Trophoblast cell (in vitro differentiated cells and primary cell): Measurements from ENCODE around the gene B3GNT4.
A peak's percentile ranks its signal among the peaks of the same experiment; 100 is the strongest.
"Not testable (repeated sequence)": the region's sequence is repeated elsewhere in the genome, so short reads cannot be mapped to it uniquely, and the experiment has no call there.

ENCODE experiments used
- DNase-seq, 2 donors: peaks; one replicate each; pipeline ENCODE4 v3.0.0-alpha.2; 2016
- H2AFZ ChIP-seq: 2 replicates; pipeline ENCODE4 v1.6.1; 2013; ENCODE audit warnings: low read length, moderate library complexity, mild to moderate bottlenecking; ENCODE audit not compliant: insufficient read depth, poor library complexity
- H2AK5ac ChIP-seq: 2 replicates; pipeline ENCODE4 v1.6.1; 2013; ENCODE audit warnings: mild to moderate bottlenecking, low read length
- H2BK120ac ChIP-seq: 2 replicates; pipeline ENCODE4 v1.6.1; 2013; ENCODE audit warnings: low read length, mild to moderate bottlenecking, moderate library complexity; ENCODE audit not compliant: insufficient read depth, poor library complexity
- H2BK12ac ChIP-seq: 2 replicates; pipeline ENCODE4 v1.6.1; 2013; ENCODE audit warnings: mild to moderate bottlenecking, low read length, moderate library complexity
- H2BK5ac ChIP-seq: 2 replicates; pipeline ENCODE4 v1.6.1; 2013; ENCODE audit warnings: low read length, low read depth, moderate library complexity, mild to moderate bottlenecking; ENCODE audit not compliant: poor library complexity
- H3K14ac ChIP-seq: 2 replicates; pipeline ENCODE4 v1.6.1; 2013; ENCODE audit warnings: mild to moderate bottlenecking, low read length
- H3K18ac ChIP-seq: 2 replicates; pipeline ENCODE4 v1.6.1; 2013; ENCODE audit warnings: mild to moderate bottlenecking, low read length
- H3K23ac ChIP-seq: 2 replicates; pipeline ENCODE4 v1.6.1; 2013; ENCODE audit warnings: low read length
- H3K27ac ChIP-seq: 2 replicates; pipeline ENCODE4 v1.5.1; 2013; ENCODE audit warnings: low read depth, mild to moderate bottlenecking, inconsistent platforms, low read length, moderate library complexity
- H3K27me3 ChIP-seq: 2 replicates; pipeline ENCODE4 v1.6.1; 2013; ENCODE audit warnings: inconsistent platforms, mild to moderate bottlenecking, low read length, moderate library complexity; ENCODE audit not compliant: insufficient read depth
- H3K36me3 ChIP-seq, 2 experiments: 1 replicate in 1 of 2; 2 replicates in 1 of 2; pipeline ENCODE4 v1.6.1; 2013; ENCODE audit warnings: low read length in 2 of 2, mild to moderate bottlenecking in 2 of 2, moderate library complexity in 1 of 2; ENCODE audit not compliant: insufficient read depth in 2 of 2, control insufficient read depth in 1 of 2
- H3K4ac ChIP-seq: 2 replicates; pipeline ENCODE4 v1.6.1; 2013; ENCODE audit warnings: low read depth, mild to moderate bottlenecking, low read length, moderate library complexity
- H3K4me1 ChIP-seq, 2 experiments: 1 replicate in 1 of 2; 2 replicates in 1 of 2; pipeline ENCODE4 v1.6.1; 2013; ENCODE audit warnings: low read length in 2 of 2, mild to moderate bottlenecking in 2 of 2, moderate library complexity in 1 of 2; ENCODE audit not compliant: insufficient read depth in 2 of 2, control insufficient read depth in 1 of 2
- H3K4me2 ChIP-seq: 2 replicates; pipeline ENCODE4 v1.6.1; 2013; ENCODE audit warnings: inconsistent platforms, mild to moderate bottlenecking, low read length, moderate library complexity
- H3K4me3 ChIP-seq: 2 replicates; pipeline ENCODE4 v1.5.1; 2013; ENCODE audit warnings: mild to moderate bottlenecking, low read depth, low read length, inconsistent platforms
- H3K79me1 ChIP-seq: one replicate; pipeline ENCODE4 v1.6.1; 2013; ENCODE audit warnings: low read length
- H3K79me2 ChIP-seq: 2 replicates; pipeline ENCODE4 v1.6.1; 2013; ENCODE audit warnings: low read length, mild to moderate bottlenecking; ENCODE audit not compliant: control insufficient read depth, insufficient read depth, poor library complexity
- H3K9ac ChIP-seq: 2 replicates; pipeline ENCODE4 v1.6.1; 2013; ENCODE audit warnings: mild to moderate bottlenecking, low read length
- H3K9me3 ChIP-seq: 2 replicates; pipeline ENCODE4 v1.6.1; 2013; ENCODE audit warnings: low read depth, mild to moderate bottlenecking, control low read depth, inconsistent platforms, low read length; ENCODE audit not compliant: insufficient read depth
- H4K12ac ChIP-seq: 2 replicates; pipeline ENCODE4 v1.6.1; 2013; ENCODE audit warnings: low read depth, mild to moderate bottlenecking, low read length, moderate library complexity
- H4K8ac ChIP-seq: 2 replicates; pipeline ENCODE4 v1.6.1; 2013; ENCODE audit warnings: low read depth, mild to moderate bottlenecking, low read length, moderate library complexity
- H4K91ac ChIP-seq: one replicate; pipeline ENCODE4 v1.6.1; 2013; ENCODE audit warnings: low read depth, mild to moderate bottlenecking, low read length, moderate library complexity
- WGBS: extraction: QIAGEN DNeasy Blood & Tissue Kit; methylation state at CpG from one replicate; pipeline ENCODE4 v1.1.7; 2013; ENCODE audit warnings: missing lambda C conversion rate; ENCODE audit not compliant: insufficient read length, insufficient coverage; ENCODE audit errors: extremely low coverage; 5-methylcytosine and 5-hydroxymethylcytosine counted together

B3GNT4 gene

GRCh38 chr12:122174155-122174845 lies 29.2 kb upstream of the B3GNT4 start, which contains the start of gene IL31:
Gene IL31, minus strand, starts transcription at chr12:122174221. Its CDS starts 49 bp downstream, at chr12:122174172.
- H3K36me3 ChIP-seq, result no peaks in the 10 kb centered on the region
- H3K9me3 ChIP-seq, result no peaks in the 10 kb centered on the region
- no peak within 1 kb of the TSS for H3K4ac ChIP-seq
- no peak within 1 kb of the TSS for H2BK120ac ChIP-seq
- H2AFZ ChIP-seq, result no peak within 1 kb of the TSS
- H3K27me3 ChIP-seq, result no peaks in the 10 kb centered on the region
- no peak within 1 kb of the TSS for H2BK5ac ChIP-seq
- no peak within 1 kb of the TSS for H4K91ac ChIP-seq
- H3K27ac ChIP-seq, result no peak within 1 kb of the TSS
- whole genome bisulfite sequencing, result no CpG with 5 or more reads among the region's 17 CpGs
- H3K4me2 ChIP-seq, result no peak within 1 kb of the TSS
- H3K4me1 ChIP-seq, result no peaks in the 10 kb centered on the region
- no peak within 1 kb of the TSS for H3K23ac ChIP-seq
- no peak within 1 kb of the TSS for H3K18ac ChIP-seq
- no peaks in the 10 kb centered on the region for H3K79me1 ChIP-seq
- no peak within 1 kb of the TSS for H2BK12ac ChIP-seq
- no peak within 1 kb of the TSS for H3K4me3 ChIP-seq
- H4K12ac ChIP-seq, result no peak within 1 kb of the TSS
- H3K9ac ChIP-seq, result no peak within 1 kb of the TSS
- H2AK5ac ChIP-seq, result no peak within 1 kb of the TSS
- no peaks in the 10 kb centered on the region for H3K79me2 ChIP-seq
- no peak within 1 kb of the TSS for H4K8ac ChIP-seq
- no peak within 1 kb of the TSS for H3K14ac ChIP-seq
- DNase-seq, result no peak

GRCh38 chr12:122176473-122176872 lies 27.0 kb upstream of the B3GNT4 start:
- H2BK5ac ChIP-seq, H4K91ac ChIP-seq, H2AK5ac ChIP-seq, H4K8ac ChIP-seq, H3K9me3 ChIP-seq, H3K4me2 ChIP-seq, H3K4me1 ChIP-seq, H2AFZ ChIP-seq, H3K9ac ChIP-seq, H3K18ac ChIP-seq, H3K79me2 ChIP-seq, H2BK120ac ChIP-seq, DNase-seq, H2BK12ac ChIP-seq, H3K36me3 ChIP-seq, H4K12ac ChIP-seq, H3K23ac ChIP-seq, H3K27ac ChIP-seq, H3K79me1 ChIP-seq, H3K4ac ChIP-seq, H3K4me3 ChIP-seq, H3K14ac ChIP-seq, H3K27me3 ChIP-seq: not testable (repeated sequence)
- WGBS, result no CpG with 5 or more reads among the region's 4 CpGs

DNA sequence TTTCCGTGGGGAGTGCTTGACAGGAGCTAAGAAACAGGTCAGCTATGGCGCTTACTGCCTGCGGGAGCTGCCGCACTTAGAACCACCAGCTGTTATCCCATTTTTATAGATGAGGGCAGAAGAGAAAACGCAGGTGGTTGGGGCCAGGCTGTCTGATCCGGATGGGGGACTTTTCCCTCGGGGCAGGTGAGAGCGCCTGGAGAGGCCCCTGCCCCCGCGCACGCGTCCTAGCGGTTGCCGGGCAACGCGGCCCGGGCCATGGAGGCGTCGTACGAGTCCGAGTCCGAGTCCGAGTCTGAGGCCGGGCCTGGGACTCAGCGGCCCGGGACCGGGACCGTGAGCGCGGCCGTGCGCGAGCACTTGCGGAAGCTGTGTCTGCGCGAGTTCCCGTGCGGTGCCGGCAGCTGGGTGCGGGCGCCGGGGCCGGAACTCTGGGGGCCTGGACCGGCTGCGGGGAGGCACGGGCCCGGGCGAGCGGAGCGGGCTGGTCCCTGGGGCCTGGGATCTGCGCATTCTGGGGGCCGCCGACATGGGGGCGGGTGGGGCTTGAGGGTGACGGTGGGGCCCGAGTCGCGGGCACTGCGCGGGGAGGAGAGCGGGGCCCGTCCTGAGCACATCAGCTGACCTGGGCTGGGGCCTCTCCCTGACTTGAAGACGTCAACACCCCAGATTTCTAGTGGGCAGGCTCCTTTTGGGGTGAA lies 20.5 kb upstream of the B3GNT4 start, which contains the start of gene LRRC43:
Gene LRRC43, plus strand, starts transcription at position 237 of the 701 bp plus-strand sequence. Its CDS starts 22 bp downstream, at position 259.
- peaks cover 2% of the 10 kb centered on the region for H3K79me2 ChIP-seq
- H3K4ac ChIP-seq, result no peak within 1 kb of the TSS
- H3K27ac ChIP-seq, result no peak within 1 kb of the TSS
- no peak within 1 kb of the TSS for H4K12ac ChIP-seq
- H3K9ac ChIP-seq, result no peak within 1 kb of the TSS
- H2BK5ac ChIP-seq, result no peak within 1 kb of the TSS
- H3K14ac ChIP-seq, result peak within 1 kb of the TSS; percentile 31
- H3K9me3 ChIP-seq, result no peaks in the 10 kb centered on the region
- no peak within 1 kb of the TSS for H4K91ac ChIP-seq
- DNase-seq, result peak; percentile 90 to 95
- peaks cover 0 to 3% of the 10 kb centered on the region in 2 experiments for H3K4me1 ChIP-seq
- no peak within 1 kb of the TSS for H2BK120ac ChIP-seq
- H3K23ac ChIP-seq, result no peak within 1 kb of the TSS
- no peak within 1 kb of the TSS for H2BK12ac ChIP-seq
- H3K36me3 ChIP-seq, result no peaks in the 10 kb centered on the region
- peak within 1 kb of the TSS; percentile 74 for H3K4me3 ChIP-seq
- peak within 1 kb of the TSS; percentile 54 for H4K8ac ChIP-seq
- peak within 1 kb of the TSS; percentile 27 for H3K18ac ChIP-seq
- H3K27me3 ChIP-seq, result no peaks in the 10 kb centered on the region
- no peaks in the 10 kb centered on the region for H3K79me1 ChIP-seq
- WGBS, result no CpG with 5 or more reads among the region's 63 CpGs
- H3K4me2 ChIP-seq, result peak within 1 kb of the TSS; percentile 95
- peak within 1 kb of the TSS; percentile 83 for H2AFZ ChIP-seq
- H2AK5ac ChIP-seq, result no peak within 1 kb of the TSS

DNA sequence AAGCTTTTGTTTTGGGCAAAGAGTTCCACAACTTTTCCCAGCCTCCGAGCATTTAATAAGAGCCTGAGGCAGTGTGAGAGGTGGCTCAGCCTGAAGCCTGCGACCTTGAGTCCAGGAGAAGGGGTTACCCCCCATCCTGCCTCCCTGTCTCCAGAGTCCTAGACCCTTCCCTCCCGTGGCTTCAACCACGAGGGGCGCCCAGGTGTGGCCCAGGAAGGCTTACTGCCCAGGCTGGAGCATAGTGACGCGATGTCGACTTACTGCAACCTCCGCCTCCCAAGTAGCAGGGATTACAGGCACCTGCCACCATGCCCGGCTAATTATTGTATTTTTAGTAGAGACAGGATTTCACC lies 19.9 kb upstream of the B3GNT4 start:
- H3K23ac ChIP-seq, result no peak overlapping the region
- no peak overlapping the region for H4K91ac ChIP-seq
- peaks cover 0 to 3% of the 10 kb centered on the region in 2 experiments for H3K4me1 ChIP-seq
- no peak overlapping the region for H3K14ac ChIP-seq
- H3K18ac ChIP-seq, result no peak overlapping the region
- H2BK5ac ChIP-seq, result no peak overlapping the region
- no peaks in the 10 kb centered on the region for H3K79me1 ChIP-seq
- peak overlapping the region; percentile 95 for H3K4me2 ChIP-seq
- no peak for DNase-seq
- peaks cover 2% of the 10 kb centered on the region for H3K79me2 ChIP-seq
- no peak overlapping the region for H4K12ac ChIP-seq
- no peaks in the 10 kb centered on the region for H3K27me3 ChIP-seq
- H4K8ac ChIP-seq, result no peak overlapping the region
- H3K36me3 ChIP-seq, result no peaks in the 10 kb centered on the region
- H3K4ac ChIP-seq, result no peak overlapping the region
- H3K9me3 ChIP-seq, result no peaks in the 10 kb centered on the region
- H3K27ac ChIP-seq, result no peak overlapping the region
- H2BK120ac ChIP-seq, result no peak overlapping the region
- no peak overlapping the region for H3K9ac ChIP-seq
- no CpG with 5 or more reads among the region's 10 CpGs for WGBS
- H3K4me3 ChIP-seq, result no peak overlapping the region
- no peak overlapping the region for H2BK12ac ChIP-seq
- no peak overlapping the region for H2AFZ ChIP-seq
- H2AK5ac ChIP-seq, result no peak overlapping the region
